ENCODE data around the gene CD47. TPM values are rescaled to one million over a fixed set of nuclear protein-coding genes. Genes with fewer than 3 reads are reported as not detected.

The CD47 gene
- total RNA-seq, 1 donor from 2014 or later = 102 TPM

GRCh38 chr3:107994956-107995715, 95.7 kb downstream of the CD47 start:
- H3K4me1 Mint-ChIP-seq = peaks cover 16% of the 10 kb centered on the region
- TF ChIP-seq EZH2phosphoT487 (IDR thresholded peaks at IDR 0.05) (no peak), CTCF (IDR thresholded peaks at IDR 0.05) (no peak), EZH2 (IDR thresholded peaks at IDR 0.05) (no peak)
- DNase-seq (ENCODE audit: low spot score) = no peak
- Histone ChIP-seq H4K20me1 (ENCODE audit: low read depth) (no peaks in the 10 kb centered on the region), H3K27ac (no peak overlapping the region), H3K4me3 (no peak overlapping the region), H3F3A (ENCODE audit: low read depth) (no peaks in the 10 kb centered on the region), H3K27me3 (no peaks in the 10 kb centered on the region), H3K4me1 (no peaks in the 10 kb centered on the region), H3K9me3 (ENCODE audit: low read depth) (no peaks in the 10 kb centered on the region), H3K36me3 (no peaks in the 10 kb centered on the region), H3K9ac (no peak overlapping the region), H3K79me2 (ENCODE audit: low read depth) (no peaks in the 10 kb centered on the region), H2AFZ (replicated peaks) (no peak overlapping the region), H3K4me2 (no peak overlapping the region)
- peaks cover 4% of the 10 kb centered on the region for H3K27me3 Mint-ChIP-seq (ENCODE audit: insufficient read depth, low read depth)
- H3K4me3 Mint-ChIP-seq = no peak overlapping the region
- no peak overlapping the region for H3K27ac Mint-ChIP-seq
- H3K36me3 Mint-ChIP-seq = no peaks in the 10 kb centered on the region
- H3K9me3 Mint-ChIP-seq = peaks cover 2% of the 10 kb centered on the region

GRCh38 chr3:107994181-107994580, 96.7 kb downstream of the CD47 start:
- Histone ChIP-seq H2AFZ (replicated peaks) (no peak overlapping the region), H3K36me3 (no peaks in the 10 kb centered on the region), H3F3A (ENCODE audit: low read depth) (no peaks in the 10 kb centered on the region), H3K79me2 (ENCODE audit: low read depth) (no peaks in the 10 kb centered on the region), H3K27me3 (no peaks in the 10 kb centered on the region), H3K4me2 (no peak overlapping the region), H3K4me1 (no peaks in the 10 kb centered on the region), H3K27ac (no peak overlapping the region), H3K4me3 (no peak overlapping the region), H3K9me3 (ENCODE audit: low read depth) (no peaks in the 10 kb centered on the region), H4K20me1 (ENCODE audit: low read depth) (no peaks in the 10 kb centered on the region), H3K9ac (no peak overlapping the region)
- H3K4me1 Mint-ChIP-seq = peaks cover 15% of the 10 kb centered on the region
- peaks cover 3% of the 10 kb centered on the region for H3K27me3 Mint-ChIP-seq (ENCODE audit: insufficient read depth, low read depth)
- H3K4me3 Mint-ChIP-seq = no peak overlapping the region
- TF ChIP-seq EZH2 (IDR thresholded peaks at IDR 0.05) (no peak), CTCF (IDR thresholded peaks at IDR 0.05) (no peak), EZH2phosphoT487 (IDR thresholded peaks at IDR 0.05) (no peak)
- H3K9me3 Mint-ChIP-seq = no peaks in the 10 kb centered on the region
- no peak overlapping the region for H3K27ac Mint-ChIP-seq
- no peak for DNase-seq (ENCODE audit: low spot score)
- H3K36me3 Mint-ChIP-seq = no peaks in the 10 kb centered on the region

- Histone ChIP-seq H3F3A (ENCODE audit: low read depth) (no peaks in the 10 kb centered on the region), H3K4me3 (no peak overlapping the region), H3K27ac (no peak overlapping the region), H3K4me2 (no peak overlapping the region), H3K79me2 (ENCODE audit: low read depth) (no peaks in the 10 kb centered on the region), H3K36me3 (no peaks in the 10 kb centered on the region), H3K4me1 (no peaks in the 10 kb centered on the region), H2AFZ (replicated peaks) (no peak overlapping the region), H3K9me3 (ENCODE audit: low read depth) (no peaks in the 10 kb centered on the region), H3K27me3 (no peaks in the 10 kb centered on the region), H3K9ac (no peak overlapping the region), H4K20me1 (ENCODE audit: low read depth) (no peaks in the 10 kb centered on the region)
- no peak for TF ChIP-seq EZH2phosphoT487 (IDR thresholded peaks at IDR 0.05)
- TF ChIP-seq EZH2 (IDR thresholded peaks at IDR 0.05) = no peak
- TF ChIP-seq CTCF (IDR thresholded peaks at IDR 0.05) = no peak
- Mint-ChIP-seq H3K36me3 (no peaks in the 10 kb centered on the region), H3K27me3 (ENCODE audit: insufficient read depth, low read depth) (peaks cover 4% of the 10 kb centered on the region), H3K4me3 (no peak overlapping the region), H3K9me3 (no peaks in the 10 kb centered on the region), H3K27ac (no peak overlapping the region), H3K4me1 (peaks cover 11% of the 10 kb centered on the region)
- DNase-seq (ENCODE audit: low spot score) = no peak
These were observed 97.1 kb downstream of the CD47 start for GRCh38 chr3:107993771-107994170.

Other genes starting within 250 kb of the CD47 start
- 65.6 and 90.5 TPM in 2 replicates for gene IFT57, start 131.4 kb upstream of the CD47 start, total RNA-seq (ENCODE audit: low replicate concordance)
- gene HHLA2, start 205.5 kb upstream of the CD47 start, total RNA-seq (ENCODE audit: low replicate concordance) = not detected in 2 replicates